Measurements from ENCODE around the gene PANK2. TPM values are rescaled to one million over a fixed set of nuclear protein-coding genes. Genes with fewer than 3 reads are reported as not detected.

The PANK2 gene
- total RNA-seq, 4 donors from 2014 or later = 58.2 to 79.7 (median 64.2) TPM

DNA sequence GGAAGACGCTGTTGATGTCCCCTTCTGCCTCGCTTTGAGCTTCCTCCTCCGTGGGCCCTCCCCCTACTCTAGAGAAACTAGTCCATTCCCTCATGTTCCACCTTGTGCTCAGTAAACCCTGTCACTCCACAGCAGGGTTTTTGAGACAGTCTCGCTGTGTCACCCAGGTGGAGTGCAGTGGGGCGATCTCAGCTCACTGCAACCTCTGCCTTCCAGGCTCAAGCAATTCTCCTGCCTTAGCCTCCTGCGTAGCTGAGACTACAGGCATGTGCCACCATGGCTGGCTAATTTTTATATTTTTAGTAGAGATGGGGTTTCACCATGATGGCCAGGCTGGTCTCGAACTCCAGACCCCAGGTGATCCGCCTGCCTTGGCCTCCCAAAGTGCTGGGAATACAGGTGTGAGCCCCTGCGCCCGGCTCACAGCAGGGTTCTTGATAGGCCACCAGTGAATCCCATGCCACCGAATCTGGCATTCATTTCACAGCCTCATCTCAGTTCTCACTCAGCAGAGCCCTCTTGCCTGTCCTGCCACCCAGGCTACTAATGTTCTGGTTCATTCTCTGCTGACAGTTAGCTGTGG, 36.0 kb downstream of the PANK2 start:
- 88 to 92% methylated on average over 10 to 11 of the region's 11 CpGs for WGBS, 2 donors
- Histone ChIP-seq H3K9me3 (no peaks in the 10 kb centered on the region), H3K27me3 (no peaks in the 10 kb centered on the region), H3K36me3 (peaks cover 0 to 56% (median 0%) of the 10 kb centered on the region in 3 donors), H3K4me3 (no peak overlapping the region), H3K27ac (peak overlapping the region in 1 of 4 donors; percentile 37), H3K4me1 (peaks cover 0 to 68% (median 18%) of the 10 kb centered on the region in 4 donors)
- no peak for TF ChIP-seq POLR2A (IDR thresholded peaks at IDR 0.05)
- DNase-seq (ENCODE audit: low spot score in 2 of 2) = no peak

DNA sequence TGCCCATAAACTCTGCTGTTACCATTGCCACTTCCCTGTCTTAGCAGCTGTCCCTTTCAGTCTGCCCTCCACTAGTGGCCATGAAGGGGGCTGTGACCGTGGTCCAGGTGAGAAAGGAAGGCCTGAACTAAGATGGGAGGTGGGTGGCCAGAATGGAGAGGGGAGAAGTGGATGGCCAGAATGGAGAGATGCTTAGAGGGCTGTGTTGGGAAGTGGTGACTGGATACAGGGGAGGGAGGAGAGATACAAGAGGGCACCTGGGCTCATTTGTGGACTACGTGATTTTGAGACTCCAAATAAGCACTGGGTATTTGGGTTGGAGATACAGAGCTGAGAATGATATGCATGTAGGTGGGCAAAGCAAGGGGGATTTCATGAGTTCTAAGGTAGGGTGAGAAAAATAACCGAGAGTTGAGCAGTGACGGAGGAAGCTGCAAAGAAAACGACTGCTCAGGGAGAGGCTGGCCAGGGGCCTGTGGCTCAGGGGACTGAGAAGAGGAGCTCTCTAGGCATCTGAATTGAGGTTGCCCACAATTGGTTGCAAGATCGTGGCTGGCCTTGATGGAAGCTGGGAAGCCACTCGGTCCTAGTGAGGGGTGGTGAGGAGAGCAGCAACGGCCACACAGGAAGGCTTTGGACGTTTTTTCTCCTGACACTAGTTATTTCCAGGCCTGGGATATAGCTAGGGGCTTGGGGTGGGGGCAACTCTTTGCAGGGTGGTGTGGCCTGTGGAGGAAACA, 36.9 kb downstream of the PANK2 start:
- DNase-seq (ENCODE audit: low spot score in 2 of 2) = no peak
- no peaks in the 10 kb centered on the region for H3K27me3 ChIP-seq
- WGBS, 2 donors = 59 to 60% methylated on average over 9 of the region's 9 CpGs
- no peaks in the 10 kb centered on the region for H3K9me3 ChIP-seq
- H3K4me1 ChIP-seq = peaks cover 0 to 69% (median 21%) of the 10 kb centered on the region in 4 donors
- peak overlapping the region in 1 of 4 donors; percentile 14 for H3K27ac ChIP-seq
- TF ChIP-seq, protein P1, sequence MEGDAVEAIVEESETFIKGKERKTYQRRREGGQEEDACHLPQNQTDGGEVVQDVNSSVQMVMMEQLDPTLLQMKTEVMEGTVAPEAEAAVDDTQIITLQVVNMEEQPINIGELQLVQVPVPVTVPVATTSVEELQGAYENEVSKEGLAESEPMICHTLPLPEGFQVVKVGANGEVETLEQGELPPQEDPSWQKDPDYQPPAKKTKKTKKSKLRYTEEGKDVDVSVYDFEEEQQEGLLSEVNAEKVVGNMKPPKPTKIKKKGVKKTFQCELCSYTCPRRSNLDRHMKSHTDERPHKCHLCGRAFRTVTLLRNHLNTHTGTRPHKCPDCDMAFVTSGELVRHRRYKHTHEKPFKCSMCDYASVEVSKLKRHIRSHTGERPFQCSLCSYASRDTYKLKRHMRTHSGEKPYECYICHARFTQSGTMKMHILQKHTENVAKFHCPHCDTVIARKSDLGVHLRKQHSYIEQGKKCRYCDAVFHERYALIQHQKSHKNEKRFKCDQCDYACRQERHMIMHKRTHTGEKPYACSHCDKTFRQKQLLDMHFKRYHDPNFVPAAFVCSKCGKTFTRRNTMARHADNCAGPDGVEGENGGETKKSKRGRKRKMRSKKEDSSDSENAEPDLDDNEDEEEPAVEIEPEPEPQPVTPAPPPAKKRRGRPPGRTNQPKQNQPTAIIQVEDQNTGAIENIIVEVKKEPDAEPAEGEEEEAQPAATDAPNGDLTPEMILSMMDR (IDR thresholded peaks at IDR 0.05) = no peak
- no peak for TF ChIP-seq EP300 (IDR thresholded peaks at IDR 0.05)
- TF ChIP-seq POLR2A (IDR thresholded peaks at IDR 0.05) = no peak
- H3K4me3 ChIP-seq = no peak overlapping the region
- H3K36me3 ChIP-seq = peaks cover 0 to 48% (median 0%) of the 10 kb centered on the region in 3 donors

- no peak overlapping the region for H3K4me3 ChIP-seq
- no peaks in the 10 kb centered on the region for H3K27me3 ChIP-seq
- WGBS, 2 donors = 48 to 57% methylated on average over 10 of the region's 10 CpGs
- peaks cover 0 to 73% (median 32%) of the 10 kb centered on the region in 4 donors for H3K4me1 ChIP-seq
- H3K9me3 ChIP-seq = no peaks in the 10 kb centered on the region
- H3K36me3 ChIP-seq = peaks cover 0 to 32% (median 0%) of the 10 kb centered on the region in 3 donors
- peak in 1 of 2 donors; percentile 32 for TF ChIP-seq EP300 (IDR thresholded peaks at IDR 0.05)
- TF ChIP-seq, protein P1 (IDR thresholded peaks at IDR 0.05) = no peak
- DNase-seq (ENCODE audit: low spot score in 2 of 2) = no peak
- peak overlapping the region in 2 of 4 donors; percentile 60 to 71 for H3K27ac ChIP-seq
Observed at GRCh38 chr20:3927486-3928291, 38.5 kb downstream of the PANK2 start.

DNA sequence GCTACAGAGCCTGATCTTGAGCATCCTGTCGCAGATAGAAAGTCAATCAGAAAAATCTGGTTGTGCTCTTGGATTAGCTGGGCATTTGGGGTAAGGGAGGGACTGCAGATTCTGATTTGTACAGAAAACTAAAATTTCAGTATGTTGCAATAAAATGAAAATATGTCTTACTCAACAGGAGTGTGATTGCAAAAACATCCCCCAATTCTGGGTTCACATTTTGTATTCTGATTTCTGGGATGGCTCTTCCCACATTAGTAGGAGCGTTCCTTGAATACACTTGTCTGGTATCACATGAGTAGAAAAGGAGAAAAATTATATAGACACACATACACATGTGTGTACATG, 40.5 kb downstream of the PANK2 start:
- DNase-seq (ENCODE audit: low spot score in 2 of 2) = no peak
- Histone ChIP-seq H3K27ac (peak overlapping the region in 2 of 4 donors; percentile 82 to 90), H3K9me3 (no peaks in the 10 kb centered on the region), H3K36me3 (peaks cover 0 to 30% (median 0%) of the 10 kb centered on the region in 3 donors), H3K27me3 (no peaks in the 10 kb centered on the region), H3K4me1 (peaks cover 0 to 74% (median 33%) of the 10 kb centered on the region in 4 donors), H3K4me3 (no peak overlapping the region)
- 84 to 89% methylated on average over 2 of the region's 2 CpGs for WGBS, 2 donors
- TF ChIP-seq POLR2A (IDR thresholded peaks at IDR 0.05) (no peak), EP300 (IDR thresholded peaks at IDR 0.05) (no peak)
- TF ChIP-seq, protein P1 (IDR thresholded peaks at IDR 0.05) = no peak

DNA sequence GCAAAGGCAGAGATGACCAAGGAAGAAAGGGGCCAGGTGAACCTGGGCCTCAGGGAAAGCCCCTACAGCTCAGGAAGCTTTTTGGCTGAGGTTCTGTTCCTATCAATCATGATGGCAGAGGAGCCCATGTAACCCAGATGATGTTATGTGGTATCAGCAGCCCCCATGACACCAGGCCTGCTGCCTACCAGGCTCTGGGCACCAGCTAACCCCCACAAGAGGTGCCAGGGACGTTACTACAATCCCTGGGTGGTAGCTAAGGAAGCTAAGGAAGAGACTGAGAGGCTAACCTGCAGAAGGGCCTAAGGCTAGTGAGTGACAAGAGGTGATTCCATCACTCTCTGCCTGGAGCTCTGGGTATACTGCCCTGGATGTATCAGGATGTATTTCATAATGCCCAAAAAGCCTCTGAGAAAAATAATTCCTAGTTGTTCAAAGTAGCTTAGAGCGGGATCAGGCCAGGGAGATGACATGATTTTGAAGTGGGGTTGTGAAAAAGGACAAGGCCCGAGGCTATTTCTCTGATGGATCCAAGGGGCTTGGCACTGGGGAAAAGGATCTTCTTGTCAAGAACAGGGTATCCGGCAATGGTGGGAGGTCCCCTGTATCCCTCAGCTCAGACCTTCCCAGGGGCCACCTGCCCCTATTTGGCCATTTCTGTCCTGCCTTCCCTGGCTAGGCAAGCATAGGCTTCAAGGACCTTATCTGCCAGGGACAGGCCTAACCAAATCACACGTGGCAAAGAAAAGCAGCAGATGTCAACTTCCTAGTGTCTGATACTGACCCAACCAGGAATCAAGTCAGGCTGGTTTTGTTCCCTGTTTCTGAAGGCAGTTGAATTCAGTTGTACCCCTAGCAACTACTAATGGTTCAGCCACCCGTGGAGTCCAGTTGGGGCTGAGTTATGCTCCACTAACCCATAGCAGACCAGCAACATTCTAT, 41.3 kb downstream of the PANK2 start:
- peak overlapping the region in 2 of 4 donors; percentile 82 to 90 for H3K27ac ChIP-seq
- DNase-seq (ENCODE audit: low spot score in 2 of 2) = no peak
- peaks cover 0 to 21% (median 0%) of the 10 kb centered on the region in 3 donors for H3K36me3 ChIP-seq
- H3K4me1 ChIP-seq = peaks cover 0 to 81% (median 37%) of the 10 kb centered on the region in 4 donors
- TF ChIP-seq EP300 (IDR thresholded peaks at IDR 0.05) = no peak
- TF ChIP-seq, protein P1 (IDR thresholded peaks at IDR 0.05) = no peak
- no peak for TF ChIP-seq POLR2A (IDR thresholded peaks at IDR 0.05)
- H3K27me3 ChIP-seq = no peaks in the 10 kb centered on the region
- H3K4me3 ChIP-seq = no peak overlapping the region
- H3K9me3 ChIP-seq = no peaks in the 10 kb centered on the region
- WGBS, 2 donors = 64 to 78% methylated on average over 6 of the region's 6 CpGs

All from tibial nerve (tissue), 4 donors.